Vagina (tissue), 2 donors: ENCODE data around the gene EGFL6. TPM values are rescaled to one million over a fixed set of nuclear protein-coding genes. Genes with fewer than 3 reads are reported as not detected.
"Not testable (repeated sequence)": the region's sequence is repeated elsewhere in the genome, so short reads cannot be mapped to it uniquely, and the experiment has no call there.

Source experiments
- DNase-seq, 2 donors: peaks; one replicate each; pipeline ENCODE4 v3.0.0-alpha.2; 2017; ENCODE audit errors: extremely low spot score in 2 of 2
- H3K27ac ChIP-seq: fragments of 200-600 bp; sonication (generic); one replicate; pipeline ENCODE4 v1.5.1; 2019
- H3K27me3 ChIP-seq: fragments of 200-600 bp; sonication (generic); one replicate; pipeline ENCODE4 v1.5.1; 2019
- H3K36me3 ChIP-seq, 2 donors: fragments of 200-600 bp; sonication (generic); one replicate each; pipeline ENCODE4 v1.5.1; 2017 to 2019
- H3K4me1 ChIP-seq: fragments of 200-600 bp; sonication (generic); one replicate; pipeline ENCODE4 v1.5.1; 2019
- H3K4me3 ChIP-seq, 2 donors: fragments of 200-600 bp; sonication (generic); 1 replicate in 1 of 2; 2 replicates in 1 of 2; pipeline ENCODE4 v1.5.1; 2016 to 2019
- H3K9me3 ChIP-seq: fragments of 200-600 bp; sonication (generic); one replicate; pipeline ENCODE4 v1.5.1; 2019
- POLR2A ChIP-seq, 2 donors: fragments of 450-650 bp; IDR thresholded peaks; one replicate each; pipeline ENCODE4 v1.6.1; 2017; ENCODE audit warnings: antibody characterized with exemption in 2 of 2, mild to moderate bottlenecking in 2 of 2, moderate library complexity in 2 of 2
- POLR2AphosphoS5 ChIP-seq, 2 donors: sonication (generic); formaldehyde crosslinking; IDR thresholded peaks; one replicate each; pipeline ENCODE4 v1.9.0; 2017; ENCODE audit warnings: antibody characterized with exemption in 2 of 2, mild to moderate bottlenecking in 2 of 2, low read depth in 1 of 2; ENCODE audit not compliant: insufficient read depth in 1 of 2
- intact Hi-C: fragments of 100-400 bp; cut with DNase I; formaldehyde crosslinking; loops from one replicate; pipeline ENCODE4 v1.15.1; 2023
- total RNA-seq: library from RNA; depleted of rRNA; stranded (reverse); fragments of >200 nt; gene quantifications from one replicate; pipeline ENCODE4 v1.2.3, GENCODE V29; 2016
- TF ChIP-seq, protein P1 (sequence below), 3 experiments: fragments of 450-650 bp in 2 of 3; fragments of 200-600 bp in 1 of 3; sonication (generic) in 1 of 3; IDR thresholded peaks; one replicate each; pipeline ENCODE4 v1.5.1; 2017 to 2019; ENCODE audit warnings: antibody characterized with exemption in 3 of 3, mild to moderate bottlenecking in 2 of 3, moderate library complexity in 2 of 3

Gene EGFL6
- total RNA-seq, 1 donor from 2014 or later: 0.98 TPM

GRCh38 chrX:13638826-13639225, 69.4 kb downstream of the EGFL6 start:
- H3K27ac ChIP-seq: no peak overlapping the region
- no peak for DNase-seq
- intact Hi-C loops: no loop called here
- TF ChIP-seq, protein P1, sequence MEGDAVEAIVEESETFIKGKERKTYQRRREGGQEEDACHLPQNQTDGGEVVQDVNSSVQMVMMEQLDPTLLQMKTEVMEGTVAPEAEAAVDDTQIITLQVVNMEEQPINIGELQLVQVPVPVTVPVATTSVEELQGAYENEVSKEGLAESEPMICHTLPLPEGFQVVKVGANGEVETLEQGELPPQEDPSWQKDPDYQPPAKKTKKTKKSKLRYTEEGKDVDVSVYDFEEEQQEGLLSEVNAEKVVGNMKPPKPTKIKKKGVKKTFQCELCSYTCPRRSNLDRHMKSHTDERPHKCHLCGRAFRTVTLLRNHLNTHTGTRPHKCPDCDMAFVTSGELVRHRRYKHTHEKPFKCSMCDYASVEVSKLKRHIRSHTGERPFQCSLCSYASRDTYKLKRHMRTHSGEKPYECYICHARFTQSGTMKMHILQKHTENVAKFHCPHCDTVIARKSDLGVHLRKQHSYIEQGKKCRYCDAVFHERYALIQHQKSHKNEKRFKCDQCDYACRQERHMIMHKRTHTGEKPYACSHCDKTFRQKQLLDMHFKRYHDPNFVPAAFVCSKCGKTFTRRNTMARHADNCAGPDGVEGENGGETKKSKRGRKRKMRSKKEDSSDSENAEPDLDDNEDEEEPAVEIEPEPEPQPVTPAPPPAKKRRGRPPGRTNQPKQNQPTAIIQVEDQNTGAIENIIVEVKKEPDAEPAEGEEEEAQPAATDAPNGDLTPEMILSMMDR (IDR thresholded peaks at IDR 0.05): no peak
- TF ChIP-seq POLR2AphosphoS5 (IDR thresholded peaks at IDR 0.05; ENCODE audit: insufficient read depth in 1 of 2, low read depth in 1 of 2) (no peak), POLR2A (IDR thresholded peaks at IDR 0.05) (no peak)
- H3K9me3 ChIP-seq: peaks cover 3% of the 10 kb centered on the region
- no peaks in the 10 kb centered on the region for H3K27me3 ChIP-seq
- no peaks in the 10 kb centered on the region for H3K4me1 ChIP-seq
- no peak overlapping the region for H3K4me3 ChIP-seq
- H3K36me3 ChIP-seq: no peaks in the 10 kb centered on the region

- DNase-seq, H3K4me1 ChIP-seq, H3K27me3 ChIP-seq: not testable (repeated sequence)
These were observed 72.3 kb downstream of the EGFL6 start for GRCh38 chrX:13641684-13642083.

DNA sequence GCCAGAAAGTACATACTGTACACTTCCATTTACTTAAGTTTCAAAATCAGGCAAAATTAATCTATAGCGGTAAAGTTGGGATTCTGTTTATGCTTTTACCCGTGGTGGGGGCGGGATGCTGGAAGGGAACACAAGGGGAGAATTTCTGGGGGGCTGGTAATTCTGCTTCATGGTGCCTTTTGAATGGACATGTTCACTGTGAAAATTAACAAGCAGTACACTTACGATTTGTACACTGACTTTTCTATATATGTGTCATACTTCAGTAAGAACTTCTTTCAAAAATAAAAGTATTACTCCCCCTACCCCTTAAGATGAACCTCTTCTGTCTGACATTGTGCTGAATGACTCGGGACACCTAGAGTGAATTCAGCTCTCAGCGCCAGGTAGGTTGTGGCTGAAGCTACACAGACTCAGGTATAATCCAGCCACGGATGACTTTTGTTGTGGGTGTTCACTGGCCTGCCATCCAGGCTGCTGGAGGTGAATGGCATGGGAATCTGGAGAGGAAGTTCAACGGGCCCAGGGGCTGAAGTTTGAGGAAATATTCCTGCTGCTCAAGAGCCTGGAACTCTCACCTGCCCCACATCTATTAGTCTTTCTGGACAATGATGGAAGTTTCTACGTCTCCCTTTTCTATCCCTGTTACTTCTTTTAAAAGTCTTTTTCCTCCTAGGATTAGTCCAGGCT, 76.2 kb downstream of the EGFL6 start:
- Histone ChIP-seq H3K9me3 (no peaks in the 10 kb centered on the region), H3K4me3 (no peak overlapping the region), H3K36me3 (no peaks in the 10 kb centered on the region), H3K27me3 (no peaks in the 10 kb centered on the region), H3K4me1 (no peaks in the 10 kb centered on the region), H3K27ac (no peak overlapping the region)
- intact Hi-C loops: no loop called here
- no peak for DNase-seq
- no peak for TF ChIP-seq POLR2A (IDR thresholded peaks at IDR 0.05)
- TF ChIP-seq POLR2AphosphoS5 (IDR thresholded peaks at IDR 0.05; ENCODE audit: insufficient read depth in 1 of 2, low read depth in 1 of 2): no peak
- TF ChIP-seq, protein P1 (IDR thresholded peaks at IDR 0.05): no peak

More at GRCh38 chrX:13641684-13642083, 72.3 kb downstream of the EGFL6 start:
- H3K9me3 ChIP-seq, H3K36me3 ChIP-seq, H3K27ac ChIP-seq, H3K4me3 ChIP-seq, intact Hi-C loops: not testable (repeated sequence)

DNA sequence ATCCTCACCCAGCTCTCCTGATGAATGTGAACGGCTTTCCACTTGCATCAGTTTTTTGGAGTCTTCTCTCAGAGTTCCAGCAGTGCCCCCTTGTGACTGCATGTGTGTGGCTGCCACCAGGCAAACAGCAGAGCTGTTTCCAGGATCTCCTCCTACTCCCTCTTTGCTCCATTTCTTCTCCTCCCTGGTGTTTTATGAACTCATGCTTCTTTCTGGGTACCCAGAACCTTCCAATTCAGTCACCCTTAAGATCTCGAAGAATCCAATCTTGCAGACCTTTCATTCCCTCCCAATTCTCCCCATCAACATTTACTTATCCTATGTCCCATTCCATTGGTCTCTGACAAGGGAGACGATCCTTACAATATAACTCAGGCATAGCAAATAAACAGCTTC, 76.8 kb downstream of the EGFL6 start:
- TF ChIP-seq, protein P1 (IDR thresholded peaks at IDR 0.05): peak in 1 of 3 experiments; percentile 36
- TF ChIP-seq POLR2A (IDR thresholded peaks at IDR 0.05) (no peak), POLR2AphosphoS5 (IDR thresholded peaks at IDR 0.05; ENCODE audit: insufficient read depth in 1 of 2, low read depth in 1 of 2) (no peak)
- no peaks in the 10 kb centered on the region for H3K36me3 ChIP-seq
- no peaks in the 10 kb centered on the region for H3K4me1 ChIP-seq
- H3K9me3 ChIP-seq: no peaks in the 10 kb centered on the region
- H3K4me3 ChIP-seq: no peak overlapping the region
- H3K27me3 ChIP-seq: no peaks in the 10 kb centered on the region
- no peak for DNase-seq
- H3K27ac ChIP-seq: no peak overlapping the region
- intact Hi-C loops: no loop called here

DNA sequence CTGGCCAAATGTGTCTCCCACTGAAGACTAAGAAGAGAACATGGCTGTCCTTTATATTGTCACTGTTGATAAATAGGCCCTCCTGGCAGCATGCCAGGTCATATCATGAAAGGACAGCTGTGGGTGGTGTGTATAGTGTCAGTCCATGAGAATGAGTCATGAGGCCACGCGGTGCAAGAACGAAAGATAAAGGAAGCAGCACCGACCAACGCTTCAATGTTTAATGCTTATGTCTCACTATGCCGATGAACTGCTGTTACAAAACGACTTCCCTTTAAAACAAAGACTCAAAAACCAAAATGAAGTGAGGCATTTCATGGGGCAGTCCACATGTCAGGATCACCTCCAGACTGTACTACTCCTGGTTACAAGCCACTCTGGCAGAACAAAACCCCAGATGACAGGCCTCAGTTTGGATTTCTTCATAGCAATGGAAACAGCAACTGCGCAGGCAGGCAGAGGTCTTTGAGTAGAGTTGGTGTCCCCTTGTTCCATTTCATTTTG, 78.4 kb downstream of the EGFL6 start:
- DNase-seq: no peak
- Histone ChIP-seq H3K27ac (no peak overlapping the region), H3K4me3 (no peak overlapping the region), H3K36me3 (no peaks in the 10 kb centered on the region), H3K9me3 (no peaks in the 10 kb centered on the region), H3K4me1 (peaks cover 10% of the 10 kb centered on the region), H3K27me3 (no peaks in the 10 kb centered on the region)
- no peak for TF ChIP-seq POLR2AphosphoS5 (IDR thresholded peaks at IDR 0.05; ENCODE audit: insufficient read depth in 1 of 2, low read depth in 1 of 2)
- TF ChIP-seq POLR2A (IDR thresholded peaks at IDR 0.05): no peak
- TF ChIP-seq, protein P1 (IDR thresholded peaks at IDR 0.05): no peak
- intact Hi-C loops: no loop called here

DNA sequence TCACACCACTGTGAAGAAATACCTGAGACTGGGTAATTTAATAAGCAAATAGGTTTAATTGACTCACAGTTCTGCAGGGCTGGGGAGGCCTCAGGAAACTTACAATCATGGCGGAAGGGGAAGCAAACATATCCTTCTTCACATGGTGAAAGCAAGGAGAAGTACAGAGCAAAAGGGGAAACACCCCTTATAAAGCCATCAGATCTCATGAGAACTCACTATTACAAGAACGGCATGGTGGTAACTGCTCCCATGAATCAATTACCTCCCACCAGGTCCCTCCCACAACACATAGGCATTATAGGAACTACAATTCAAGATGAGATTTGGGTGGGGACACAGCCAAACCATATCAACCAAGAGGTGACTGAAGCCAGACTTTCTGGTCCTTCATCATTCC, 78.9 kb downstream of the EGFL6 start:
- peaks cover 11% of the 10 kb centered on the region for H3K4me1 ChIP-seq
- intact Hi-C loops, H3K27ac ChIP-seq, H3K36me3 ChIP-seq, DNase-seq, H3K27me3 ChIP-seq, H3K9me3 ChIP-seq, H3K4me3 ChIP-seq: not testable (repeated sequence)
